ENCODE data around the gene CXCL9. TPM values are rescaled to one million over a fixed set of nuclear protein-coding genes. Genes with fewer than 3 reads are reported as not detected.
"Not testable (repeated sequence)": the region's sequence is repeated elsewhere in the genome, so short reads cannot be mapped to it uniquely, and the experiment has no call there.

The CXCL9 gene
- total RNA-seq, 6 donors from 2014 or later: 0.89 to 6.6 (median 1.3) TPM; not detected in 1

- no peak for DNase-seq
- Histone ChIP-seq H3K27ac (no peak overlapping the region), H3K9me3 (no peaks in the 10 kb centered on the region), H3K27me3 (no peaks in the 10 kb centered on the region), H3K4me1 (no peaks in the 10 kb centered on the region), H3K36me3 (no peaks in the 10 kb centered on the region), H3K4me3 (no peak overlapping the region)
- no peak for ATAC-seq (ENCODE audit: low FRiP score in 2 of 2)
- no peak for TF ChIP-seq EP300 (IDR thresholded peaks at IDR 0.05)
- no peak for TF ChIP-seq POLR2AphosphoS5 (IDR thresholded peaks at IDR 0.05)
- no peak for TF ChIP-seq CTCF (IDR thresholded peaks at IDR 0.05)
- no peak for TF ChIP-seq POLR2A (IDR thresholded peaks at IDR 0.05)
- WGBS, 2 donors: 77 to 84% methylated on average over 3 of the region's 3 CpGs
Measured at GRCh38 chr4:76003620-76004019, 3.7 kb downstream of the CXCL9 start.

- no peak for DNase-seq
- TF ChIP-seq CTCF (IDR thresholded peaks at IDR 0.05) (no peak), EP300 (IDR thresholded peaks at IDR 0.05) (no peak), POLR2AphosphoS5 (IDR thresholded peaks at IDR 0.05) (no peak), POLR2A (IDR thresholded peaks at IDR 0.05) (no peak)
- Histone ChIP-seq H3K27ac (no peak overlapping the region), H3K9me3 (no peaks in the 10 kb centered on the region), H3K36me3 (no peaks in the 10 kb centered on the region), H3K4me3 (no peak overlapping the region), H3K27me3 (no peaks in the 10 kb centered on the region), H3K4me1 (no peaks in the 10 kb centered on the region)
- peak in 1 of 2 donors; percentile 34 for ATAC-seq (ENCODE audit: low FRiP score in 2 of 2)
- WGBS, 2 donors: 53 to 61% methylated on average over 2 of the region's 2 CpGs
Measured at GRCh38 chr4:76003035-76003434, 4.3 kb downstream of the CXCL9 start.

DNA sequence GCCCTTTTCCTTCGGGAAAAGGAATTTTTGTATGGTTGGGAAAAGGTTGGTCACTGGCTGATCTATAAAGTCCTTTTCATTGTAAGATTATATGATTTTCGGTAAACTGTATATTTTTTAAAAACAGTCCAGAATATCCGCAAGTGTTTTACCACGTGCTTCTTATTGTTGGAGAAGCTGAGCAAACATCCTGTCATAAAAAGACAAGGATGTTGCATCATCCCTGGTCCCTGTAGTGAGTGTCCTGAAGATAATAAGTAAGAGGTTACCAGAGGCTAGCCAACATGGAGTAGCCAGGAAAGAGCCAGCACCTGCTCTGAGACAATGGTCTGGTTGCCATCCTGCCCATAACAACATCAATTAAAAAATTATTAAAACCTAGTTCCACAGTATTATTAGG is 5.1 kb downstream of the CXCL9 start:
- no peak for ATAC-seq (ENCODE audit: low FRiP score in 2 of 2)
- no peaks in the 10 kb centered on the region for H3K27me3 ChIP-seq
- no peak for DNase-seq
- WGBS, 2 donors: 58 to 61% methylated on average over 4 of the region's 4 CpGs
- no peak overlapping the region for H3K4me3 ChIP-seq
- no peaks in the 10 kb centered on the region for H3K36me3 ChIP-seq
- H3K4me1 ChIP-seq: no peaks in the 10 kb centered on the region
- no peak for TF ChIP-seq EP300 (IDR thresholded peaks at IDR 0.05)
- no peak for TF ChIP-seq POLR2A (IDR thresholded peaks at IDR 0.05)
- no peak for TF ChIP-seq CTCF (IDR thresholded peaks at IDR 0.05)
- TF ChIP-seq POLR2AphosphoS5 (IDR thresholded peaks at IDR 0.05): no peak
- H3K9me3 ChIP-seq: no peaks in the 10 kb centered on the region
- no peak overlapping the region for H3K27ac ChIP-seq

DNA sequence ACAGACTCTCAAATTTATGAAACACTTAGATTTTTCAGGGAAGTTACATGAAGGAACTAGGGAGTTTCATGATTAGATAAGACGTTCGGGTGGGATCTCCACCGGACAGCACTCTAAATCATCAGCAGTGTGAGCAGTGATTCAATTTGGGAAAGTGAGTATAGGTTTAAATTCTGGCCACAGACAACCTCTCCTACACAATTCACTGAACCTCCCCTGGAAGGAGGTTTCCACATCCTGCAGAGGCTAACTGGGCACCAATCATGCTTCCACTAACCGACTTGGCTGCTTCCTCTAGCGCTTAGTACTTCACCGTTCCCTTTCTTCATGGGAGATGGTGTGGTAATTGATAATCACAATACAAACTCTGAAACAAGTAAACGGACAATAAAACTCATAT is 5.6 kb downstream of the CXCL9 start:
- Histone ChIP-seq H3K27ac (no peak overlapping the region), H3K4me3 (no peak overlapping the region), H3K9me3 (no peaks in the 10 kb centered on the region), H3K4me1 (no peaks in the 10 kb centered on the region), H3K36me3 (no peaks in the 10 kb centered on the region), H3K27me3 (no peaks in the 10 kb centered on the region)
- TF ChIP-seq POLR2A (IDR thresholded peaks at IDR 0.05) (no peak), CTCF (IDR thresholded peaks at IDR 0.05) (no peak), EP300 (IDR thresholded peaks at IDR 0.05) (no peak), POLR2AphosphoS5 (IDR thresholded peaks at IDR 0.05) (no peak)
- DNase-seq: no peak
- ATAC-seq (ENCODE audit: low FRiP score in 2 of 2): no peak
- 69 to 70% methylated on average over 7 of the region's 7 CpGs for WGBS, 2 donors

GRCh38 chr4:76000279-76000678 is 7.0 kb downstream of the CXCL9 start:
- TF ChIP-seq POLR2AphosphoS5 (IDR thresholded peaks at IDR 0.05): no peak
- TF ChIP-seq EP300 (IDR thresholded peaks at IDR 0.05): no peak
- TF ChIP-seq POLR2A (IDR thresholded peaks at IDR 0.05): no peak
- TF ChIP-seq CTCF (IDR thresholded peaks at IDR 0.05): no peak
- H3K27ac ChIP-seq: no peak overlapping the region
- no peak for DNase-seq
- H3K36me3 ChIP-seq: no peaks in the 10 kb centered on the region
- WGBS, 2 donors: 67 to 69% methylated on average over 1 of the region's 1 CpG
- no peaks in the 10 kb centered on the region for H3K9me3 ChIP-seq
- H3K4me1 ChIP-seq: no peaks in the 10 kb centered on the region
- no peak overlapping the region for H3K4me3 ChIP-seq
- ATAC-seq (ENCODE audit: low FRiP score in 2 of 2): no peak
- H3K27me3 ChIP-seq: no peaks in the 10 kb centered on the region

- not testable (repeated sequence) for H3K4me3 ChIP-seq; H3K4me1 ChIP-seq; DNase-seq; H3K27me3 ChIP-seq; H3K36me3 ChIP-seq; H3K9me3 ChIP-seq; ATAC-seq (ENCODE audit: low FRiP score in 2 of 2); H3K27ac ChIP-seq
- WGBS, 2 donors: 79 to 85% methylated on average over 2 of the region's 2 CpGs
Measured at GRCh38 chr4:75998525-75999147, 8.7 kb downstream of the CXCL9 start.
